Measurements from ENCODE around the gene SEMA4G. TPM values are rescaled to one million over a fixed set of nuclear protein-coding genes. Genes with fewer than 3 reads are reported as not detected.

The SEMA4G gene
- total and polyA plus RNA-seq, 2 of the 8 experiments (the other 6 are each of a cell fraction or from before 2014, with no cell fraction given): 7.1 to 18.2 TPM

DNA sequence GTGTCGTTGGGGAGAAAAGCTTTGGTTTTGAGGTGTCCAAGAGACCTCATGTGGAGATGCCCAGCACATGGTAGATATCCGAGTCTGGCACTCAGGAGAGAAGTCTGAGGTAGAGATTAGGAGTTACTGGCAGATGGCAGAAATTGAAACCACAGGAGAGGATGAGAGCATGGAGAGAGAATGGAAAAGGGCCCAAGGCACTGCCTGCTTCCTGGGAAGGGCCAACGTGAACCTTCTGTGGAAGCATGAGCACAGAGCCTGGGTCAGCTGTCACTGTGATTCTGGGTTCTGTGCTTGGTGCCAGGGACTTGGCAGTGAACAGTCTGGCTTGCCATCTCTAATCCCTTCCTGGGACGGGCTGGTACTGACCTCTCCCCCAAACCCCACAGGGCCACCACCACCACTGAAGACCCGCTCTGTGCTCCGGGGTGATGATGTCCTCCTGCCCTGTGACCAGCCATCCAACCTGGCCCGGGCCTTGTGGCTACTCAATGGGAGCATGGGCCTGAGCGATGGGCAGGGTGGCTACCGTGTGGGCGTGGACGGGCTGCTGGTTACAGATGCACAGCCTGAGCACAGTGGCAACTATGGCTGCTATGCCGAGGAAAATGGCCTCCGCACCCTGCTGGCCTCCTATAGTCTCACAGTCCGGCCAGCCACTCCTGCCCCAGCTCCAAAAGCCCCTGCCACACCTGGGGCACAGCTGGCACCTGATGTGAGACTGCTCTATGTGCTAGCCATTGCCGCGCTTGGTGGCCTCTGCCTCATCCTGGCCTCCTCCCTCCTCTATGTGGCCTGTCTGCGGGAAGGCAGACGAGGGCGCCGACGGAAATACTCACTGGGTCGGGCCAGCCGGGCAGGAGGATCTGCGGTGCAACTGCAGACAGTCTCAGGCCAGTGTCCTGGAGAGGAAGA lies 13.9 kb downstream of the SEMA4G start:
- no peak overlapping the region for H2BK15ac ChIP-seq (ENCODE audit: low read length)
- H4K91ac ChIP-seq (replicated peaks; ENCODE audit: insufficient read length, low read length): no peak overlapping the region
- H2AFZ ChIP-seq (ENCODE audit: low read length): no peak overlapping the region
- no peak overlapping the region for H3K14ac ChIP-seq (ENCODE audit: insufficient read length)
- no peak overlapping the region for H3K27ac ChIP-seq (ENCODE audit: low read depth, low read length)
- H2AK5ac ChIP-seq (ENCODE audit: low read depth, low read length): no peak overlapping the region
- H3K23ac ChIP-seq (ENCODE audit: insufficient read length): no peak overlapping the region
- H3K27me3 ChIP-seq (replicated peaks in 1 of 4; ENCODE audit: control insufficient read depth in 3 of 4, extremely low read depth in 1 of 4, insufficient read depth in 3 of 4, low read length in 3 of 4): no peaks in the 10 kb centered on the region
- peaks cover 13% of the 10 kb centered on the region for H3K79me1 ChIP-seq (ENCODE audit: low read depth, low read length)
- H4K5ac ChIP-seq (ENCODE audit: insufficient read length, low read depth, low read length): no peak overlapping the region
- H3K4me1 ChIP-seq (replicated peaks in 1 of 4; ENCODE audit: control insufficient read depth in 3 of 4, insufficient read depth in 4 of 4, low read length in 3 of 4): peaks cover 0 to 8% (median 4%) of the 10 kb centered on the region in 4 experiments; a peak in 4 of 7 replicates
- no peak overlapping the region for H2BK120ac ChIP-seq (replicated peaks; ENCODE audit: low read depth, low read length)
- no peak overlapping the region for H2BK12ac ChIP-seq (ENCODE audit: low read depth, low read length)
- POLR2A ChIA-PET (ENCODE audit: partially characterized antibody): interaction anchor here (0.8 to 1.7 kb wide), 3 partner anchors 10 to 13 kb away, joined by 3 to 5 read pairs (median 4); no protein-coding TSS in a partner anchor
- TF ChIP-seq CEBPB (IDR thresholded peaks at IDR 0.05; ENCODE audit: low read depth, low read length) (no peak), SIX5 (IDR thresholded peaks at IDR 0.05; ENCODE audit: low read depth, low read length) (no peak), CBX5 (IDR thresholded peaks at IDR 0.05; ENCODE audit: low read depth, low read length) (no peak), HDAC2 (IDR thresholded peaks at IDR 0.05; ENCODE audit: borderline replicate concordance in 1 of 2, low read depth in 2 of 2, low read length in 2 of 2) (no peak), TAF1 (IDR thresholded peaks at IDR 0.05; ENCODE audit: low read depth, low read length) (no peak), GTF2F1 (IDR thresholded peaks at IDR 0.05; ENCODE audit: borderline replicate concordance, low read depth, low read length) (no peak), YY1 (IDR thresholded peaks at IDR 0.05; ENCODE audit: low read depth, low read length) (no peak), BRCA1 (IDR thresholded peaks at IDR 0.05; ENCODE audit: low read depth, low read length) (no peak)
- FAIRE-seq: no peak
- H4K20me1 ChIP-seq (replicated peaks in 1 of 2; ENCODE audit: control insufficient read depth in 1 of 2, insufficient read depth in 2 of 2, low read length in 2 of 2): peaks cover 0 to 11% of the 10 kb centered on the region in 2 experiments
- H3K18ac ChIP-seq (ENCODE audit: extremely low read depth, low read length): no peak overlapping the region
- H3K4me2 ChIP-seq (ENCODE audit: insufficient read depth in 1 of 2, low read depth in 2 of 2, low read length in 2 of 2): no peak overlapping the region
- H3K4me3 ChIP-seq (ENCODE audit: extremely low read depth in 1 of 4, insufficient read depth in 2 of 4, low read depth in 3 of 4, low read length in 4 of 4): no peak overlapping the region
- 93% methylated on average over 24 of the region's 24 CpGs; no CpG with 5 or more reads in 1 of the 2 experiments for WGBS, 2 experiments (ENCODE audit: extremely low coverage in 1 of 2, insufficient coverage in 1 of 2, insufficient read length in 1 of 2, insufficient replicate concordance in 2 of 2, low coverage in 1 of 2, low lambda C conversion rate in 2 of 2, missing lambda C conversion rate in 1 of 2)
- CTCF ChIA-PET (ENCODE audit: partially characterized antibody): interaction anchor here (0.8 to 21.2 kb wide), 7 partner anchors 14 to 414 kb away, joined by 3 to 352 read pairs (median 4); no protein-coding TSS in a partner anchor
- no peak for DNase-seq (ENCODE audit: low read depth in 1 of 2, low spot score in 2 of 2)
- peaks cover 0 to 22% (median 5%) of the 10 kb centered on the region in 4 experiments; a peak in 4 of 8 replicates for H3K36me3 ChIP-seq (ENCODE audit: control insufficient read depth in 2 of 4, insufficient read depth in 4 of 4, low read length in 3 of 4)
- H3K23me2 ChIP-seq (ENCODE audit: low read depth, low read length): peaks cover 9% of the 10 kb centered on the region; the same call in 1 of the 2 replicates
- H3K56ac ChIP-seq (replicated peaks; ENCODE audit: insufficient read length, low read depth, low read length): no peak overlapping the region
- H3K4ac ChIP-seq (replicated peaks; ENCODE audit: insufficient read length, low read depth, low read length): no peak overlapping the region
- H3K9ac ChIP-seq (replicated peaks in 1 of 4; ENCODE audit: extremely low read depth in 1 of 4, low read depth in 3 of 4, low read length in 3 of 4): peak overlapping the region in 1 of 4 experiments; percentile 19; a peak in 1 of 7 replicates
- no peak overlapping the region for H2BK5ac ChIP-seq (ENCODE audit: low read depth, low read length)
- H3K79me2 ChIP-seq (ENCODE audit: control insufficient read depth in 1 of 2, insufficient read depth in 2 of 2, low read length in 2 of 2): peaks cover 6 to 18% of the 10 kb centered on the region in 2 experiments
- H2BK20ac ChIP-seq (ENCODE audit: low read length): no peak overlapping the region
- H3K9me3 ChIP-seq (ENCODE audit: insufficient read depth in 2 of 2, low read depth in 1 of 2, low read length in 1 of 2): no peaks in the 10 kb centered on the region
- no peak overlapping the region for H4K8ac ChIP-seq (ENCODE audit: extremely low read depth, insufficient read depth, low read length)

Data from H1 (cell line).